DMS153 treated with DMSO at 0.1 percent for 48 hours (cell line): Measurements from ENCODE around the gene NOL4L.

ENCODE experiments used
- DNase-seq: peaks from one replicate; lab custom pipeline; 2025; ENCODE audit not compliant: unreplicated experiment; lab: John Stamatoyannopoulos, UW

NOL4L gene

DNA sequence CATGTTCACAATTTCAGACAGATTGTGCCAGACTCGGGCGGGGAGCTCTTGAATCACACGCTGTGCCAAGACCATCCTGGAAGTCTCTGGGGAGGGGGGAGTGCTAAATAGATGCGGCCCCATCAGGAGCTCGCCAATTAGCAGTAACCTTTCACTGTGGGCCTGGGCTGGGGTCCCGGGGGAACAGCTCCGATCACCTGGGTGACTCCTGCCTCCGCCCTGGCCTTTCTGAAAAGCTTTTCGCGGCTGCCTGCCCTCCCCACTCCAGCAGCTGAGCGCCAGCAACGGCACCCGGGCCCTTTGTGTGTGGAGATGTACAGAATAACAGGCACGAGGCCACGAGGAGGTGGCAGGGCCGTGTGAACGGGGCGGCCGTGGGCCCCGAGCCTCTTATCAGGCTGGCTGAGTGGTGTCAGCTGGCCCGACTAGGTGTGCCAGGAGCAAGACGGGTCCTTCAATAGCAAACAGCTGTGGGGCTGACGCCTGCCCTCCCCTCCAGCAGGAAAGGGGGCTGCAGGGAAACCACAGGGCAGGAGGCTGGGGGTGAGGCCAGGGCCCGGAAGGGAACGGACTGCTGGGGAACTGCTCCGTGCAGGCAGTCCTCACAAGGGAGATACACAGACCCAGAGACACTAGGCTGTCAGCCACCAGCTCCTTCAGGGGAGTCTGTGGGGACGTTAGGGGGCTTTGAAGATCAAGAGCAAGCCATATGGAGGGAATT, 56.8 kb downstream of the NOL4L start:
- DNase-seq, result peak; percentile 98

DNA sequence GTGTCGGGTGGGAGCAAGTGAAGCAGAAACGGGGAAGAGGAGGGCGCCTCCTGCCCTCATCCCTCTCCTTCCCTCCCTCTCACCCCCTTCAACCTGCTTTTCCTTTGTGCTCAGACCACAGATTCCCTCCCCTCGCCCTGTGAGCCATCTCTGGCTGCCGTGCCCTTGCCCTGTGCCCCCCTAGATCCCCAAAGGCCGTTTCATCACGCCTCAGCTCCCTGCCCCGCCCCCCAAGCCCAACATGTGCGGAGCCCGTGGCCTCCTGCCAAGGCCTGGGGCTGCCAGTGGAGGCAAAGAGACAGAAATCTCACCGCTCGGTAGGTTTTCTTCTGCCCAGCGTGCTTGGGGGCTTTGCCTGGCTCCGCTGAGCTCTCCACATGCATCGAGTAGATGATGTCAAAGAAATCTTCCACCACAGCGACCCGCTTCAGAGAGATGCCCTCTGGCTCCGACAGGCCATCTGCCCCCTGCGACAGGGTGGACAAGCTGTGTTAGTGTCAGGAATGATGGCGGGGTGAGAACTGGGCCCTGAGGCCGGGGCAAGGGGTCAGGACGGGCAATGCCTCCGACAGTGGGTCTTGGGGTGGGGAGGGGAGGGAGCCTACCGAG, 57.6 kb downstream of the NOL4L start:
- no peak for DNase-seq

DNA sequence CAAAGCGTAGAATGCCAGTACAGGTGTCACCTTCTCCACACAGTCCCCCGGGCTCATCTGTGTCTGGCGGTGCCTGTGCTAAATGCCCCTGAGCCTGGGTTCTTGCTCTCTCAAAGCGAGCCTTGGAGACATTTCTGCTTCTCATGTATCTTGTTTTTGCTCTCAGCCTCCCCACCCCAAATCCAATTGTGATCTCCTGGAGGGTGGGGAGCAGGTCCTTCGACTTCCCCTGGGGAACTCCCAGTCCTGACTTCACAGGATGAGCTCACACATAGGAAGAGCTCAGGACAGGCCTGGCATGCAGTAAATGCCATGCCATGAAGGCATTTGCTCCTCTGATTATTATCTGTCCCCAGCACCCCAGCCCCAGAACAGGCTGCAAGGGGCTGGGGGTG, 58.1 kb downstream of the NOL4L start:
- no peak for DNase-seq

DNA sequence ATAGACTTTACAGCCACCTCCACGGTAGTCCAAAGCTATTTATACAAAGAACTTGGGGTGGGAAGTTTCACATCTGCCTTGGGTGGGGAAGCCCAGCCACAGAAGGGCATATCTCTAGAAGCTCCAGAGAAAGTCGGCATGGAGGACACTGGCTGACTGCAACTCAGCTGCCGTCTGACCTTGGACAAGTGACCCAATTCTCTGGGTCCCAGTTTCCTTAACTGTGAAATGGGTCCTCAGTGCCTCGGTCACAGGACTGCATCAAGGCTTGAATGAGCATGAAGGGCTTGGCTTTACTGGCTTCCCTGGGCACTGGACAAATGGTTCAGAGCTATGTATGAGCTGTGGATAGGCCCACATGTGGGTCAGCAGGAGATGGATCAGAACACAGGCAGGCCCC, 58.6 kb downstream of the NOL4L start:
- DNase-seq, result no peak

DNA sequence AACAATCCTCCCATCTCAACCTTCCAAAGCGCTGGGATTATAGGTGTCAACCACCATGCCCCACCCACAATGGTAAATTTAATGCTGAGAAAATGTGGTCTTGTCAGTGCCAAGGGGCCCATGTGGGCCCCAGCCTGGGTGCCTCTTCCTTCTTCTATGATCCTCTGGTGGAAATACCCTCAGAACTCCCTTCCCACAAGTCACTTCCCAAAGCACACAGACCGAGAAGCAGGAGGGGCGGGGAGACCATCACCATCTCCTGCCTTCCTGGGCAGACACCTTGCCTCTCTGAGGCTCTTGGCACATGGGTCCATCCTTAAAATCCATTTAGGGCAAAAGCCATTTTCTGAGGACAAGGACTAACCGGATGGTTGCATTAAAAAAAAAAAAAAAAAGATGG, 59.0 kb downstream of the NOL4L start:
- no peak for DNase-seq

DNA sequence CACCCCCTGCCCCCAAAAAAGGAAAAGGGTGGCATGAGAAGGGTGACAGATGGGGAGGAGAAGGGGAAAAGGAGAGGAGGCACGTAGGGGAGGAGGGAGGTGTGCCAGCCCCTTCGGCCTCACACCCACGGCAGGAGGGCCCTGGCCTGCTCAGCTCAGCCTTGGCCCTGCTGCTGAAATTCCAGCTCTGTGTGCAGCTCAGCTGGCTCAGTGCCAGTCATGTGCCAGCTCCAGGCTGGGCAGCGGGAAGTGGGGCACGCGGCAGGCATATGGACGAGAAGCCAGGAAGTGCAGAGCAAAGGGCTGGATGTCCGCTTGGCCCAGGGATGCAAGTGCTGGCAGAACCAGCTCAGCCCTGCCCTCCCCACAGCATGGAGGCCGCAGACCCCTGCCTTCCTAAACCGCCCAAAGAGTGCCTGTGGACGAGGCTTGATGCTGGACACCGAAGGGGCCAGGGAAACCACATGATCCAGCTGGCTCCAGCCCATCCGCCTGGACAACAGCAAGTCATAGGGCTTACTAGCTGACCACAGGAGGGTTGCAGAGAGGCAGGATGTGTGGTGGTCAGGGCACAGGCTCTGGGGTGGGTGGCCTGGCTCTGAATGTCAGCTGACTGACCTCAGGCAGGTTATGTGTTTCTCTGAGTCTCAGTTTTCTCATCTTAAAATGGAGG, 60.2 kb downstream of the NOL4L start:
- peak; percentile 64 for DNase-seq

DNA sequence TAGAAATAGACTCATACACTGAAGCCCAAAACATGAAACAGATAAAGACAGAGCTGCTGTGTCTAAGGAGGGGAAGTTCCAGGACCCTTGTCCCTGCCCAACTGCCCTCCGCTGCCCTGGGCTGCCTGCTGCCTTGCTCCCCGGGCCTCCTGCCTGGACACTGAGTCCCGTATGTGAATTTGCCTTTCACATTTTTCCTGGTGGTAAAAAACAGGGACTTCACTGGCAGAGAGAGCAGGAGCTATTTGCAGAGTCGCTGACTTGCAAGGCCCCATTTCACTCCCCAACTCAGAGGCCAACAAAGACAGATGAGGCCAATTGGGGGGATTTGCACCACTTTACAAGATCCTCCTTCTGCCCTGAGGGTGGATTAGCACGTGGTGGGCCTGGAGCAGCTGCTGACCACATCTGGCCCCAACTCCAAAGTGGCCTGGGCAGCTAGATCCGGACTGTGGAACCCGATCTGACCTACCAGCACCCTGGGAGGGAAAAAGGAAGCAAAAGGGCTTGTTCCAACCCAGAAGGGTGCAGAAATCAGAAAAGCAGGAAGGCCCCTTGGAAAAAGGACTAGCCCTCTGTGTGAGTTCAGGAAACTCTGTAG, 61.4 kb downstream of the NOL4L start:
- no peak for DNase-seq

DNA sequence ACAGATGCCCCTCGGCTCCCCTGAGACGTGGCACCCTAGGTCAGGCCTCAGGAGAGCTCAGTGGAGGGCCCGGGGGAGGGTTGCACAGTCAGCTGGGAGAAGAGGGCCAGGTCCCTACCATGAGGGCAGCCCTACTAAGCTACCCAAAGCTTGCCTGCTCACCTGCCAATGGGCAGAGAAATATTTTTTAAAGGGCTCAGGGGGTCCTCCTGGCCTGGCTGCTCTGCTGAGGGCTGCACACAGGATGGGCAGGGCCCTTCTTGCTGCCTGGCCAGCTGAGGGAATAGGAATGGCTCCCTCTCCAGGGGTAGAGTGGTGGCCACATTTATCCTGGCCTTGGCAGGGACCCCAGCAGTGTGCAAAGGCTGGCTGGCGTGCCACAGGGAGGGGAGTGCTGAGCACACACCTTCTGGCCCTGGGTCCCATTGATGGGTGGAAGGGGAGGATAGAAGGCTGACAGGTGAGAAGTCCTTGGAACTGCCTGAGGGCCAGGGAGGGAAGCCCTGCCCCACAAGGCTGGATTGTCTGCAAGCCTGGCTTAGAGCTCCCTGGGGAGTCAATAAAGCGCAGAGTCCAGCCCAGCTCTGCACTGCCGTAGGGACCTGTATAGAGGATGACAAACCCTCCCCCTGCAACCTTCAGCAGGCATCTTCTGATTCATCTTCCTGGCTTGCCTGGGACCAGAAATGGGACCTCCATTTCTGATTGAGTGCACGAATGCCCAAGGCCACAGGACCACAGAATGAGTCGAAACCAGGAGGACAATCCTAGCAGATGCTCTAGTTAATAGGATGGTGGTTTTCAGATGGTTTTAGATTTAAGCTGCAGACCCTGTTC, 62.1 kb downstream of the NOL4L start:
- peak; percentile 74 for DNase-seq

DNA sequence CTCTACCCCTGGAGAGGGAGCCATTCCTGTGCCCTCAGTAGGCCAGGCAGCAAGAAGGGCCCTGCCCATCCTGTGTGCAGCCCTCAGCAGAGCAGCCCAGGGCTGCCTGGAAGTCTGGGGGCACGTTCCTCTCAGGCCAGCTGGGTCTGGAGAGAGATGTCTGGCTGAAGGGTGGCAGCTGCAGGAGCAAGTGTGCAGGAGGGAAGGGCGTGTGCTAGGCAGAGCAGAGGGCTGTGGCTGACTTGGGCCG, 62.7 kb downstream of the NOL4L start:
- DNase-seq, result no peak

DNA sequence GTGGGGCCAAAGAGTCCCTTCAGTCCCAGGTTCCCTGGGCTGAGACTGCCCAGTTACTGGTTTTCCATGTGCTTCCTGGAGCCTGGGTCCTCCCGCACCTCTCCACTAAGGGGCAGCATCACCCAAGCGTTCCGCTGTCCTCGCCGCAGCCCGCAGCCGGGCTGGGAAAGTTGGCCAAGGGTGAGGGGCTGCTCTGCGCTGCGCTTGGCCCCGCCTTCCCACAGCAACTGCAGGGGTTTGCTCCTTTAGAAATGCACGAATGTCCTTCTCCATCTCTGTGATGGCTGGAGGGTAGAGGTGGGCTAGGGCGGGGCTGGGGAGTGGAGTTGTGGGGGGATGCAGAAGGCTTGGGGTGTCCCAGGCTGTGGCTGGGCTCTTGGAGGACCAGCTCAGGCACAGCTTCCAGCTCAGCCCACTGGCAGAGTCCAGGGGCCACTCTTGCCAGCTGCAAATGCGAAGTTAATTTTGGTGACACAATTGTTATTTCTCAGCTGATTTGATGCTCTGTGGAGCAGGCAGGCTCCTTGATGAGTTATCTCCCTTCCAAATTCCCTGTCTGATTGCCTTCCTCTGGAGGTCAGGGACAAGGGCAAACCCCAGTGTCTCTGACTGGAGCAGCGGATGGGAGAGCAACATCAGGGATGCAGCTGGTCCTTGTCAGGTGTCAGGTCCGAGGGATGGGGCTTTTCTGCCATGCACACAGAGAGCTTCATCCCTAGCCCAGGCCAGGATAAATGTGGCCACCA, 63.2 kb downstream of the NOL4L start:
- DNase-seq, result peak; percentile 62

DNA sequence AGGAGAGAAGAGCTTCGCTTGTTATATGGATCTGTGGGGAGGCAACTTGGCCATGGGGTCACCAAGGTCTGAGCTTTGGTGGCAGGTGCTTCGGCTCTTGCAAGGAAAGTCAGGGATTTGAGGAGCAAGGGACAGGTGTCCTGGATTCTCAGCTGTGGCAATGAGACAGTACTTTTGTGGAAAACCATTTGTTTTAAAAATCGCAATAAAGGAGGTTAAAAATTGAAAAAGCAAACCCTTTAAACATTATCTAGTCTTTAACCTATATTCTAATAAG, 64.3 kb downstream of the NOL4L start:
- no peak for DNase-seq

DNA sequence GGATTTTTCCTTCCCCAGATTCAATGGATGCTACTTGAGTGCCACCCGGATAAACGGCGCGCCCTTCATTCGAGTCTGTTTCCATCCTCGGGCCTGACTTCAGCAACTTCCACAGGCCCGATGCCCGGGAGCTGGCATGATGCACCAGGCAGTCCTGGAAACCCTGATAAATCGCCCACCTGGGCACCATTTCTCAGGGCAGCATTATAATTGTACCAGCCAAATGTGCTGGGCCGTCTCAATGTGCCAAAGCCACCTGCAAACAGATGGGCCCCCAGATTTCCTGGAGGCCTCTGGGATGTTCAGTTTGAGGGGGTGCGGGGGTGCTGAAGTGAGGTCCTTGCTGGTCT, 65.8 kb downstream of the NOL4L start:
- no peak for DNase-seq

DNA sequence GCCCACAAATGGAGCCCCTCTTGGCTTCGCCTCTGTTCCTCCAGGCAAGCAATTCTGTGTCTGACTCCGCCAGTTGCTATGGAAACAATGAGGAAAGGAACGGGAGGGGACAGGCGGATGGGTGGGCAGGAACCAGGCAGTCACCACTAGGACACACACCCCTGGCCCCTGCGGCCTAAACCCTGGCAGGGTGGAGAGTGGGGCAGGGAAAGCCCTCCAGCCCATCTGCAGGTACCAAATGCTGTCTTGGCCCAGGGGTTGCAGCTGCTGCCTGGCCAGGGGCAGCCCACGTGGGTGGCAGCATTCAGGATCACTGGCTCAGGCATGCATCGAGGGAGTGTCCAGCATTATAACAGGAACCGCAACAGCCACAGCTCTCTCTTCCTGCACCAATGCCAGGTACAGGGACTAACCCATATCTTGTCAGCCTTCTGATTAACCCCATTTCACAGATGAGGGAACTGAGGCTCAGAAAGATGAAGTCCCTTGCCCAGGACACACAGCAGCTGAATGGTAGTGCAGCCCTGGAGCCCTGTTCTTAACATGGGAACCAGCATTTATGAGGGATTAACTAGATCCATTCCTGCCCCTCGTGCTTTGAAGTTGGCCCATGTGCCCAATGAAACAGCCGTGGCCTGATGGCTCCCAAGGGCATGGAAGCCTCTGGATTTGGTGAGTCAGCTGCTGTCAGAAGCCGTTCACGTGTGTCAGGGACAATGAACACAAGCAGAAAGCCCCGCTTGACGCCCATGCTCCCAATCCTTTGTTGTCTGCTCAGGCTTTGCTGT, 66.3 kb downstream of the NOL4L start:
- DNase-seq, result no peak

DNA sequence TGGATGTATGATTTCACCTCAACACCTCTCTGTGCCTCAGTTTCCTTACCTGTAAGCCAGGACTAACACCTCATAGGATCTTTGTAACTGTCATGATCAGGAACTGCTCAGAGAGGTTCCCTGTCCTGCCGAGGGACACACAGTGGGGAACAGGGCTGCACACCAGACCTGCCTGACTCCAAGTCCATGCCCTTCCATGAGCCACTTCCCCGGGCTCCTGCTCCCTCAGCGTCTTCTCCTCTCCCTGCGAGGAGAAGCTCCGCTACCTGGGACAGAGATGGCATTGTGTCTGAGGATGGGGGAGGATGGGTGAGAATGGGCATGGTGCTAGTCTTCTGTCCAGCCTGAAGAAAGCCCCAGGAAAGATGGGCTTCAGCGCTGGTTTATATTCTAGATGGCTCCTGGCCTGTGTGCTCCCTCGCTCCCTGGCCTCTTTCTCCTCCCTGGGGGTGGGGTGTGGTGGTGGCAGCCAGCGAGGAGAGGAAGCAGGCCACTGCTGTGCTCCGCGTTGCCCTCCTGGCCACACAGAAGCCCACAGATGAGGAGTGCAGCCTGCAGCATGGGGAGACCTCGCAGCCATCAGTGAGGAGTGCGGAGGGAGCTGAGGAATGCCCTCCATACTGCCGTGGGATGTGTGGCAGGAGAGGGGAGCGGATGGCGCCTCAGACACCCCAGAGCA, 67.1 kb downstream of the NOL4L start:
- DNase-seq, result no peak

DNA sequence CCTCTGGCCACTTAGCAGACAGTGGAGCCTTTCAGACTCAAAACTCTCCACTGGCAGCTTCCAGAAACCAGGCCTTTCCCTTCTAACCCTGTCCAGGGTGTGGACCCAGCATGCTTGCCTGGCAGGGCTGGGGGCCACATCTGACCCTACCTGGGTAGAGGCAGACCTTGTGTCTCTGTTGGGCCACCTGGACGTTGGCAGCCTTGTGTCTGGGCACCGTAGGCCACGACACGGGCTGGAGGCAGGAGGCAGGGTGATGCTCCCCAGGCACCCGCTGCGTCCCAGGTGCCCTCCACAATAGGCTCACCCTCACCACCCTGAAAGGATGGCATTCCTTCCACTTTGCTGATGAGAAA, 67.6 kb downstream of the NOL4L start:
- DNase-seq, result no peak

DNA sequence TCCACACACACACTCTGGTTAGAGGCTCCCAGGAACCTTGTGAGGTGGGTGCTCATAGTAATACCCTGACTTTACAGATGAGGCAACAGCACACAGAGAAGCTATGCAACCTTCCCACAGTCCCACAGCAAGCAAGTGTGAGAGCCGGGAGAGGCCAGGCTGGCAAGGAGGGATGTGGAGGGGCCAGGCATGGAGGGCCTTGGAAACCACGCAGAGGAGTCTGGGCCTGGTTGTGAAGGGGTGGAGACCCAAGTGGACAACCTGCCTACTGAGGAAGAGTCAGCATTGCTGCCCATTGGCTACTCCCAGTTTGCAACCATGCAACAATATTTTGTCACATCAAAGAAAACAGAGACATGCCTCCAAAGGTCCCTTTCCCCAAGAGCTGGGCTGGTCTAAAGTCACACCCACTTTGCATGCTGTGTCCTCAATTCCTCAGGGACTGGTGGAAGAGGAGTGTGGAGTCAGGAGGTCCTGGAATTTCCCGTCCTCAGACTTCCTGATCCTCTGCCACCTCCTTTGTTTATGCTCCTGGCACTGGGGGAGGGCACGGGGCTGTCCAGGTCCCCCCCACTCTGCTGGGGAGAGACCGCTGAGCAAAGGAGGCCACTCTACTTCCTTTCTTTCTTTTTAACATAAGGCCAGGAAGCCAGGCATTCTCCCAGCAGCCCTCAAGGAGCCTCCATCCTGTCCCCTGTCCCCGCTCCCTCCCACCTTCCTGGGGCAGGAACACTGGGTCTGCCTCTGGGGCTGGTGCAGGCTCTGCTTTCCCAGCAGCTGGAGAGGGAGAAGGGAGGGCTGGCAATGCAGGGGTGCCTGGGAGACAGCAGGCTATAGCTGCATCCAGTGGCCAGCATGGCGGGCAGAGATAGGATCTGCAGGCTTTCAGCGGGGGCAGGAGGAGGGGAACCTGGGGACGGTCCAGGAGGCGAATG, 68.3 kb downstream of the NOL4L start:
- DNase-seq, result no peak

DNA sequence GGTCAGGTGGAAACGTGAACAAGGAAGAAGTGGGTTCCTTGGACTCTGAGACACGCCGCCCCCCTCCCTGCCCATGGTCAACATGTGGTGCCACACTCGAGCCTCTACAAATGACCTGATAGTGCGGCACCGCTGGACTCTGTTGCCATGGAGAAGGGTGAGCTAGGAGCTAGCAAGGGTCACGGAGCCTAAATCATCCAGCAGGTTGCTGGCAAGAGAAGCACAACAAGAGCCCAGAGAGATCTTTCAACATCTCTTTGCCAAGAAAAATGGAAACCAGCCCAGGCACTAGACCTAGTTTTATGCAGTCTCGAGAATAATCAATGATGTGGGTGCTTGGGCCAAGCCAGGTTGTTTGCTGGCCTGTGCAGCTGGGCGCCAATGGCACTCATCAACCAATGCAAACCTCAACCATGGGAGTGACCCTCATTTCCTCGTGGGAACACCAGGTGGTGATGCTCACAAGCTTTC, 69.5 kb downstream of the NOL4L start:
- no peak for DNase-seq

DNA sequence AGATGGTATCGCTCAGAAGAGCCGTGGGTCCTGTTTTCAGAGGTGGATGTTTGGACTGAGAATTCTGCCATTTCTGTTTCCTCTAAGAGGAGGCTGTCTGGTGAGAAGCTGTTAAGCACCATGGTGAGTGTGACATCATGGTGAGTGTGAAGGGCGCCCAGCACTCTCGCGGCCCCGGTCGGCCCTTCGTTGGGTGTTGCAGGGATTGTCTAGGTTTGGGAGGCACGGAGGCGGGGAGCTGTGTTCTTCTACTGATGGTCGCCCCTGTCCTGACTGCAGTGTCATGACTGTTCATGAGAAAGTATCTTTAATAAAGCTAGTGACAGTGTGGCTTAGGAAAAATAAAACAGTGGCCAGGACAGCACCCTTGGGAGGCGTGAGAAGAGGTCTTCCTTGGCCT, 70.4 kb downstream of the NOL4L start:
- DNase-seq, result no peak
